Vagina (tissue), 2 donors: ENCODE measurements around the gene BTF3L4. TPM values are rescaled to one million over a fixed set of nuclear protein-coding genes. Genes with fewer than 3 reads are reported as not detected.

Source experiments
- DNase-seq, 2 donors: peaks; one replicate each; pipeline ENCODE4 v3.0.0-alpha.2; 2017; ENCODE audit errors: extremely low spot score in 2 of 2
- H3K27ac ChIP-seq: fragments of 200-600 bp; sonication (generic); one replicate; pipeline ENCODE4 v1.5.1; 2019
- H3K27me3 ChIP-seq: fragments of 200-600 bp; sonication (generic); one replicate; pipeline ENCODE4 v1.5.1; 2019
- H3K36me3 ChIP-seq, 2 donors: fragments of 200-600 bp; sonication (generic); one replicate each; pipeline ENCODE4 v1.5.1; 2017 to 2019
- H3K4me1 ChIP-seq: fragments of 200-600 bp; sonication (generic); one replicate; pipeline ENCODE4 v1.5.1; 2019
- H3K4me3 ChIP-seq, 2 donors: fragments of 200-600 bp; sonication (generic); 1 replicate in 1 of 2; 2 replicates in 1 of 2; pipeline ENCODE4 v1.5.1; 2016 to 2019
- H3K9me3 ChIP-seq: fragments of 200-600 bp; sonication (generic); one replicate; pipeline ENCODE4 v1.5.1; 2019
- CTCF ChIP-seq, 3 experiments: fragments of 450-650 bp in 2 of 3; fragments of 200-600 bp in 1 of 3; sonication (generic) in 1 of 3; IDR thresholded peaks; one replicate each; pipeline ENCODE4 v1.5.1; 2017 to 2019; ENCODE audit warnings: antibody characterized with exemption in 3 of 3, mild to moderate bottlenecking in 2 of 3, moderate library complexity in 2 of 3
- POLR2A ChIP-seq, 2 donors: fragments of 450-650 bp; IDR thresholded peaks; one replicate each; pipeline ENCODE4 v1.6.1; 2017; ENCODE audit warnings: antibody characterized with exemption in 2 of 2, mild to moderate bottlenecking in 2 of 2, moderate library complexity in 2 of 2
- POLR2AphosphoS5 ChIP-seq, 2 donors: sonication (generic); formaldehyde crosslinking; IDR thresholded peaks; one replicate each; pipeline ENCODE4 v1.9.0; 2017; ENCODE audit warnings: antibody characterized with exemption in 2 of 2, mild to moderate bottlenecking in 2 of 2, low read depth in 1 of 2; ENCODE audit not compliant: insufficient read depth in 1 of 2
- intact Hi-C: fragments of 100-400 bp; cut with DNase I; formaldehyde crosslinking; loops from one replicate; pipeline ENCODE4 v1.15.1; 2023
- total RNA-seq: library from RNA; depleted of rRNA; stranded (reverse); fragments of >200 nt; gene quantifications from one replicate; pipeline ENCODE4 v1.2.3, GENCODE V29; 2016

BTF3L4 gene
- total RNA-seq, 1 donor from 2014 or later: 24.3 TPM

- peaks cover 0 to 6% of the 10 kb centered on the region in 2 donors for H3K36me3 ChIP-seq
- no peaks in the 10 kb centered on the region for H3K9me3 ChIP-seq
- no peaks in the 10 kb centered on the region for H3K27me3 ChIP-seq
- H3K4me1 ChIP-seq: no peaks in the 10 kb centered on the region
- no peak for TF ChIP-seq CTCF (IDR thresholded peaks at IDR 0.05)
- H3K27ac ChIP-seq: no peak overlapping the region
- no peak for DNase-seq
- intact Hi-C loops: no loop called here
- no peak overlapping the region for H3K4me3 ChIP-seq
Observed at GRCh38 chr1:52096216-52096615, 40.1 kb downstream of the BTF3L4 start.

DNA sequence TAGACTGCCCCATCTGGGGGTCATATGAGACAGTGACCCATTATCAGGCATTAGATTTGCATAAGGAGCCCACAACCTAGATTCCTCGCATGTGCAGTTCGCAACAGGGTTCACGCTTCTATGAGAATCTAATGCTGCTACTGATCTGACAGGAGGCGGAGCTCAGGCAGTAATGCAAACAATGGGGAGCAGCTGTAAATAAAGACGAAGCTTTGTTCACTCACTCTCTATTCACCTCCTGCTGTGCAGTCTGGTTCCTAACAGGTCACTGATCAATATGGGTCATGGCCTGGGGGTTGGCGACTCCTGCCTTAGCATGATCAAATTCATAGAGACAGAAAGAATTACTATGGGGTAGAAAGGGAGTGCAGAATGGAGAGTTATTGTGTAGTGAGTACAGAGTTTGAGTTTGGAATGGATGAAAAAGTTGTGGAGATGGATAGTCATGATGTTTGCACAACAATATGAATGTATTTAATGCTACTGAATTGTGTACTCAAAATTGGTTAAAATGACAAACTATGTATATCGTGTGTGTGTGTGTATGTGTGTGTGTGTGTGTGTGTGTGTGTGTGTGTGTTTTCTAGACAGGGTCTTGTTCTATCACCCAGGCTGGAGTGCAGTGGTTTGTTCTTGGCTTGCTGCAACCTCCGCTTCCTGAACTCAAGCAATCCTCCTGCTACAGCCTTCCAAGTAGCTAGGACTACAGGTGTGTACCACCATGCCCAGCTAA, 42.2 kb downstream of the BTF3L4 start:
- no peak overlapping the region for H3K4me3 ChIP-seq
- intact Hi-C loops: no loop called here
- DNase-seq: peak in 1 of 2 donors; percentile 29
- H3K27me3 ChIP-seq: no peaks in the 10 kb centered on the region
- no peaks in the 10 kb centered on the region for H3K4me1 ChIP-seq
- TF ChIP-seq POLR2AphosphoS5 (IDR thresholded peaks at IDR 0.05; ENCODE audit: insufficient read depth in 1 of 2, low read depth in 1 of 2): no peak
- no peak for TF ChIP-seq POLR2A (IDR thresholded peaks at IDR 0.05)
- no peak for TF ChIP-seq CTCF (IDR thresholded peaks at IDR 0.05)
- no peak overlapping the region for H3K27ac ChIP-seq
- H3K36me3 ChIP-seq: no peaks in the 10 kb centered on the region
- no peaks in the 10 kb centered on the region for H3K9me3 ChIP-seq

GRCh38 chr1:52102336-52103013, 46.4 kb downstream of the BTF3L4 start:
- Histone ChIP-seq H3K27me3 (no peaks in the 10 kb centered on the region), H3K4me3 (no peak overlapping the region), H3K9me3 (no peaks in the 10 kb centered on the region), H3K4me1 (no peaks in the 10 kb centered on the region), H3K36me3 (no peaks in the 10 kb centered on the region), H3K27ac (no peak overlapping the region)
- TF ChIP-seq POLR2AphosphoS5 (IDR thresholded peaks at IDR 0.05; ENCODE audit: insufficient read depth in 1 of 2, low read depth in 1 of 2): no peak
- no peak for TF ChIP-seq CTCF (IDR thresholded peaks at IDR 0.05)
- no peak for TF ChIP-seq POLR2A (IDR thresholded peaks at IDR 0.05)
- intact Hi-C loops: no loop called here
- DNase-seq: no peak

DNA sequence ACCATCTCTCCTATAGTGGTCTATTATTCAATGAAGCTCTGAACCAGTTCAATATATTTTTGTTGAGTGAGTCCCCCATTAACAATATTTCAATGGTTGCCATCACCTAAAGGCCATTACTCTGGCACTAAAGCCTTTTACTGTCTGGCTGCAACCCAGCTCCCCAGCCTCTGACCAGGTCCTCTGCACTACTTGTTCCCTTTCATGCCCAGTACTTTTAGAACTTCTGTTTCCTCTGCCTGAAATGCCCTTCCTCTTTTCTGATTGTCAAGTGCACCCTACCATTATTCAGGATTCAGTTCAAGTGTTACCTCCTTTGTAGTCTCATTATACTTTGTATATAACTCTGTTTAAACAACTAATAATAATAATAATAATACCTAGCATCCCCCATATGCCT, 55.4 kb downstream of the BTF3L4 start:
- no peaks in the 10 kb centered on the region for H3K36me3 ChIP-seq
- no peak for TF ChIP-seq CTCF (IDR thresholded peaks at IDR 0.05)
- no peak for TF ChIP-seq POLR2AphosphoS5 (IDR thresholded peaks at IDR 0.05; ENCODE audit: insufficient read depth in 1 of 2, low read depth in 1 of 2)
- intact Hi-C loops: no loop called here
- no peak overlapping the region for H3K4me3 ChIP-seq
- DNase-seq: no peak
- no peaks in the 10 kb centered on the region for H3K9me3 ChIP-seq
- H3K4me1 ChIP-seq: no peaks in the 10 kb centered on the region
- H3K27me3 ChIP-seq: no peaks in the 10 kb centered on the region
- no peak overlapping the region for H3K27ac ChIP-seq

GRCh38 chr1:52112489-52112888, 56.4 kb downstream of the BTF3L4 start:
- intact Hi-C loops: no loop called here
- no peak for TF ChIP-seq CTCF (IDR thresholded peaks at IDR 0.05)
- H3K27ac ChIP-seq: no peak overlapping the region
- no peak for DNase-seq
- H3K27me3 ChIP-seq: no peaks in the 10 kb centered on the region
- no peaks in the 10 kb centered on the region for H3K36me3 ChIP-seq
- no peaks in the 10 kb centered on the region for H3K9me3 ChIP-seq
- no peaks in the 10 kb centered on the region for H3K4me1 ChIP-seq
- H3K4me3 ChIP-seq: no peak overlapping the region
